ENCODE results near the gene SUGCT.
A peak's percentile ranks its signal among the peaks of the same experiment; 100 is the strongest.

SUGCT gene

DNA sequence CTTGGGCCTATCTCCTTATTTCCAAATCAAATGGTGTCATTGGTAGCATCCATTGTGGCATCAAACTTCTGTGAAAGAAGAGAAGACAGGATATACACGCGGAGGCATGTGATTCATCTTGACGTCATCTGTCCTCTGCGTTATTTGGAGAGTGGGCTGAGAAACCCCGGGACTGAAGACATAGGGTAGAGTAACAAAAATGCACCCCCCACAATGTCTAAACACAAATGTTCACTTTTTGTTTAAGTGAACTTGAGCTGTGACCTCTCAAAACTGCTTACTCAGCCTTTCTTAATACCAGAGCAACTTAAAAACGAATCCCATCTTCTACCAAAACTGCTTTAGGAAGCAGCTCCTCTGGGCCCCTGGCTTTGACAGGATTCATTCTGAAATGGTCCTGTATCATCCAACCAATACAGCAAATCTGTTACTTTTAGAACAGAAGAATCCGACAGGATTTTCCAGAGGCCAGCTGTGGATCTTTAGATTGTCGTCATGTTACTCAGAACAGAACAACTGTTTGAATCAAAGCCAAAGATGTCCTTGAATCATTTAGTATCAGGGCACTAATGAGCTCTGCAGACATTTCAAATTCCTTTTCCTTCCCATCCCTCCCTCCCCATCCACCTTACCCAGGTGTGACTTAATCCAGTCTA lies 438.1 kb downstream of the SUGCT start:
- Histone ChIP-seq H3K4me3 (no peak overlapping the region), H3K4me2 (no peak overlapping the region), H3K27me3 (no peaks in the 10 kb centered on the region), H3K27ac (no peak overlapping the region), H3K36me3 (no peaks in the 10 kb centered on the region), H3K9ac (no peak overlapping the region), H3K9me3 (replicated peaks in 1 of 11) (peaks cover 0 to 14% (median 0%) of the 10 kb centered on the region in 11 experiments; a peak in 5 of 22 replicates), H3K4me1 (no peaks in the 10 kb centered on the region), H4K20me1 (no peaks in the 10 kb centered on the region)
- TF ChIP-seq Cebpa-rat (IDR thresholded peaks at IDR 0.05): no peak

DNA sequence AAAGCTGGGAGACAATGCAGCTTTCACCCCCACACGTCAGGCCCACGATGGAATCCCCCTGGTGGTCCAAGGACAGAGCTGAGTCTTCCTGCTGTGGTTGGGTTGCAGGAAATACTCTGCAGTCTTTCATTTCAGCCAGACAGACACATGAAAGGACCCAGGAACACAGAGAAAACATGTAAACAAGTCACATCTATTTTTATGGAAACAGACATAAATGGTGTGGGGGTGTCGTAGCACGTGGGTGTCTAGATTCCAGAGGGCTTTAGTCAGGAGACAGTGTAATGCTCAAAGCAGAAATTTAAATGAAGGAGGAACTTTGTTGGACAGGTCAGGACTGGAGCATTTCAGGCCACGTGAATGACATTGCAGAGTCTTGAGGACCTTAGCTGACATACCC lies 444.6 kb downstream of the SUGCT start:
- H3K9me3 ChIP-seq (replicated peaks in 1 of 11): peaks cover 0 to 14% (median 0%) of the 10 kb centered on the region in 11 experiments; a peak in 5 of 22 replicates
- H4K20me1 ChIP-seq: no peaks in the 10 kb centered on the region
- TF ChIP-seq Cebpa-rat (IDR thresholded peaks at IDR 0.05): no peak
- no peak overlapping the region for H3K27ac ChIP-seq
- H3K9ac ChIP-seq: no peak overlapping the region
- peaks cover 8 to 23% (median 9%) of the 10 kb centered on the region in 10 experiments for H3K4me1 ChIP-seq
- H3K4me3 ChIP-seq: no peak overlapping the region
- peak overlapping the region in 9 of 11 experiments; percentile 15 to 62 (median 41); a peak in 17 of 22 replicates for H3K4me2 ChIP-seq
- no peaks in the 10 kb centered on the region for H3K36me3 ChIP-seq
- H3K27me3 ChIP-seq: no peaks in the 10 kb centered on the region

DNA sequence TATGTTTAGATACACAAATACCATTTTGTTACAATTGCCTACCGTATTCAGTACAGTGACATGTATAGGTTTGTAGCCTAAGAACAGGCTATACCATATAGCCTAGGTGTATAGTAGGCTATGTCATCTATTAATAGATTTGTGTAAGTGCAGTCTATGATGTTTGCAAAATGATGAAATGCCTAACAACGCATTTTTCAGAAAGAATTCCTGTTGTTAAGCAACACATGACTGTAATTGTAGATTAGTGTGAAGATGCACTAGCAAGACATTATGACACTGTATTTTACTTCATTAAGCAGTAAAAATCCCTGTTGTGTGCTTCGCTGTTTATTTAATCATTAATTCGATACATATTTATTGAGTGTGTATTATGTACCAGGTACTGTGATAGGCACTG lies 446.0 kb downstream of the SUGCT start:
- H3K9me3 ChIP-seq (replicated peaks in 1 of 11): peaks cover 0 to 14% (median 0%) of the 10 kb centered on the region in 11 experiments; a peak in 5 of 22 replicates
- H3K9ac ChIP-seq: no peak overlapping the region
- no peak overlapping the region for H3K27ac ChIP-seq
- no peaks in the 10 kb centered on the region for H4K20me1 ChIP-seq
- H3K4me1 ChIP-seq: peaks cover 8 to 37% (median 10%) of the 10 kb centered on the region in 10 experiments
- no peak overlapping the region for H3K4me2 ChIP-seq
- no peak overlapping the region for H3K4me3 ChIP-seq
- H3K36me3 ChIP-seq: no peaks in the 10 kb centered on the region
- H3K27me3 ChIP-seq: no peaks in the 10 kb centered on the region
- TF ChIP-seq Cebpa-rat (IDR thresholded peaks at IDR 0.05): no peak

GRCh38 chr7:40582539-40582938 lies 447.7 kb downstream of the SUGCT start:
- H4K20me1 ChIP-seq: no peaks in the 10 kb centered on the region
- H3K36me3 ChIP-seq: no peaks in the 10 kb centered on the region
- H3K27ac ChIP-seq: no peak overlapping the region
- no peak overlapping the region for H3K4me3 ChIP-seq
- H3K4me2 ChIP-seq: no peak overlapping the region
- no peak overlapping the region for H3K9ac ChIP-seq
- TF ChIP-seq Cebpa-rat (IDR thresholded peaks at IDR 0.05): no peak
- peaks cover 0 to 5% (median 0%) of the 10 kb centered on the region in 11 experiments; a peak in 2 of 22 replicates for H3K9me3 ChIP-seq (replicated peaks in 1 of 11)
- H3K27me3 ChIP-seq: no peaks in the 10 kb centered on the region
- H3K4me1 ChIP-seq: peaks cover 8 to 49% (median 10%) of the 10 kb centered on the region in 10 experiments

- TF ChIP-seq Cebpa-rat (IDR thresholded peaks at IDR 0.05): no peak
- no peak overlapping the region for H3K4me3 ChIP-seq
- no peaks in the 10 kb centered on the region for H3K27me3 ChIP-seq
- no peak overlapping the region for H3K9ac ChIP-seq
- peaks cover 8 to 49% (median 10%) of the 10 kb centered on the region in 10 experiments for H3K4me1 ChIP-seq
- H3K36me3 ChIP-seq: no peaks in the 10 kb centered on the region
- no peaks in the 10 kb centered on the region for H4K20me1 ChIP-seq
- H3K4me2 ChIP-seq: peak overlapping the region in 4 of 11 experiments; percentile 7 to 43 (median 34); a peak in 6 of 22 replicates
- no peaks in the 10 kb centered on the region for H3K9me3 ChIP-seq (replicated peaks in 1 of 11)
- peak overlapping the region in 1 of 11 experiments; percentile 26; a peak in 4 of 22 replicates for H3K27ac ChIP-seq
These were observed 449.1 kb downstream of the SUGCT start for GRCh38 chr7:40583667-40584444.

GRCh38 chr7:40584667-40585433 lies 450.0 kb downstream of the SUGCT start:
- no peak overlapping the region for H3K9ac ChIP-seq
- no peaks in the 10 kb centered on the region for H3K36me3 ChIP-seq
- H4K20me1 ChIP-seq: no peaks in the 10 kb centered on the region
- peak overlapping the region in 3 of 11 experiments; percentile 28 to 43 (median 39); a peak in 6 of 22 replicates for H3K4me2 ChIP-seq
- peak overlapping the region in 2 of 11 experiments; percentile 26 to 30; a peak in 4 of 22 replicates for H3K27ac ChIP-seq
- no peak for TF ChIP-seq Cebpa-rat (IDR thresholded peaks at IDR 0.05)
- no peak overlapping the region for H3K4me3 ChIP-seq
- H3K4me1 ChIP-seq: peaks cover 0 to 43% (median under 1%) of the 10 kb centered on the region in 10 experiments; a peak in 9 of 20 replicates
- H3K9me3 ChIP-seq (replicated peaks in 1 of 11): peaks cover 0 to 2% (median 0%) of the 10 kb centered on the region in 11 experiments; a peak in 3 of 22 replicates
- no peaks in the 10 kb centered on the region for H3K27me3 ChIP-seq

DNA sequence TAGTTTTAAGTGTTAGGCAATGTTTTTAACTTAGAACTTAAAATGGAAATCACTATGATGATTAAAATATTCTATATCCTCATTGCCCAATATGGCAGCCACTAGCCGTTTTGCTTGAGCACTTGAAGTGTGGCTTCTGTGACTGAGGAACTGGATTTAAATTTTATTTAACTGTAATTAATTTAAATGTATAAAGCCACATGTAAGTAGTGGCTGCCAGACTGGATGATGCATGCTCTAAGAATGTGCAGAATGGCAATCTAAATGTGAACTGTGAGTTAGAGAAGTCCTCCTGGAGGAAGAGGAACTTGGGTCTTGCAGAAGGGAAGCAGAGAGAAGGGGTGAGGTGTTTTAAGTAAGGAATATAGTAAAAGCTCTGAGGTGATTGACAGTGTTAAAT lies 451.4 kb downstream of the SUGCT start:
- H3K27me3 ChIP-seq: no peaks in the 10 kb centered on the region
- H3K4me3 ChIP-seq: no peak overlapping the region
- no peaks in the 10 kb centered on the region for H3K36me3 ChIP-seq
- 0 out of 22 replicates have a peak overlapping the region, but pooled peaks of 1 of the 11 experiments have one; percentile 26 for H3K27ac ChIP-seq
- TF ChIP-seq Cebpa-rat (IDR thresholded peaks at IDR 0.05): no peak
- H3K9me3 ChIP-seq (replicated peaks in 1 of 11): peaks cover 10 to 16% (median 13%) of the 10 kb centered on the region in 11 experiments; a peak in 19 of 22 replicates
- peaks cover 0 to 43% (median under 1%) of the 10 kb centered on the region in 10 experiments; a peak in 9 of 20 replicates for H3K4me1 ChIP-seq
- H3K4me2 ChIP-seq: peak overlapping the region in 2 of 11 experiments; percentile 8 to 13; a peak in 3 of 22 replicates
- H4K20me1 ChIP-seq: no peaks in the 10 kb centered on the region
- H3K9ac ChIP-seq: no peak overlapping the region

DNA sequence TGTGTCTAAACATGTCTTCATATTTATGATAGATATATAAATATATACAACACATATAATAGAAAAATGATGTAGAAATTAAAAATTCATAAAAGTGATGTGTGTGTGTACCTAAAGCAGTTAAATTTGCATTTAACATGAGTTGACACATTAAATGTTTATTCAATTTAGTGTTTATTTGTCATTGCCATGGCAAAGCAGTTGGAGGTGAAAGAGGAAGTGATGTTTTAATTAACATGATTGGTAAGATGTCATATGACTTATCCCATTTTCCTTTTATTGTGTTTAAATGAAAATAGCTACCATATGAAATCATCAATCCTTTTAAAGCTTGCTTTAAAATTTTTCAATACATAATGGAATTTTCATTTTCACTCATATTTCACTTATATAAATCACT lies 452.6 kb downstream of the SUGCT start:
- Histone ChIP-seq H3K4me2 (no peak overlapping the region), H3K4me1 (peaks cover 0 to 37% (median 1%) of the 10 kb centered on the region in 10 experiments; a peak in 9 of 20 replicates), H3K4me3 (no peak overlapping the region), H3K27me3 (no peaks in the 10 kb centered on the region), H4K20me1 (no peaks in the 10 kb centered on the region), H3K9ac (no peak overlapping the region), H3K9me3 (replicated peaks in 1 of 11) (peaks cover 11 to 17% (median 14%) of the 10 kb centered on the region in 11 experiments; a peak in 19 of 22 replicates), H3K36me3 (no peaks in the 10 kb centered on the region), H3K27ac (peak overlapping the region in 1 of 11 experiments; percentile 31; a peak in 1 of 22 replicates)
- TF ChIP-seq Cebpa-rat (IDR thresholded peaks at IDR 0.05): no peak
